ENCODE measurements around the gene FMN2.

The FMN2 gene

GRCh38 chr1:240111558-240111957 lies 19.9 kb downstream of the FMN2 start:
- Histone ChIP-seq H3K36me3 (ENCODE audit: low read length) (no peaks in the 10 kb centered on the region), H3K27ac (ENCODE audit: low read depth, low read length) (no peak overlapping the region), H3K4me3 (ENCODE audit: insufficient read depth, low read length, poor library complexity, severe bottlenecking) (no peak overlapping the region), H2AFZ (ENCODE audit: low read depth, low read length, severe bottlenecking) (no peak overlapping the region), H3K4me2 (ENCODE audit: low read depth, low read length, poor library complexity, severe bottlenecking) (no peak overlapping the region), H3K27me3 (ENCODE audit: low read length) (no peaks in the 10 kb centered on the region), H3K9me2 (replicated peaks; ENCODE audit: insufficient read depth, low read length) (no peaks in the 10 kb centered on the region), H4K20me1 (ENCODE audit: low read depth, low read length) (no peaks in the 10 kb centered on the region), H3K9me3 (ENCODE audit: insufficient read depth, low read length) (no peaks in the 10 kb centered on the region), H3K9ac (ENCODE audit: low read length) (no peak overlapping the region), H3F3A (ENCODE audit: insufficient read depth) (no peaks in the 10 kb centered on the region), H3K79me2 (ENCODE audit: insufficient read depth, low read length) (no peaks in the 10 kb centered on the region)
- TF ChIP-seq CTCF (IDR thresholded peaks at IDR 0.05; ENCODE audit: insufficient read depth, low read length, poor library complexity, severe bottlenecking), result no peak
- no peak for TF ChIP-seq EZH2phosphoT487 (conservative IDR thresholded peaks at IDR 0.05; ENCODE audit: low read length)

- Histone ChIP-seq H3K36me3 (ENCODE audit: low read length) (no peaks in the 10 kb centered on the region), H2AFZ (ENCODE audit: low read depth, low read length, severe bottlenecking) (no peak overlapping the region), H3K9me3 (ENCODE audit: insufficient read depth, low read length) (no peaks in the 10 kb centered on the region), H3F3A (ENCODE audit: insufficient read depth) (no peaks in the 10 kb centered on the region), H4K20me1 (ENCODE audit: low read depth, low read length) (no peaks in the 10 kb centered on the region), H3K4me2 (ENCODE audit: low read depth, low read length, poor library complexity, severe bottlenecking) (no peak overlapping the region), H3K27ac (ENCODE audit: low read depth, low read length) (no peak overlapping the region), H3K9me2 (replicated peaks; ENCODE audit: insufficient read depth, low read length) (no peaks in the 10 kb centered on the region), H3K27me3 (ENCODE audit: low read length) (no peaks in the 10 kb centered on the region), H3K79me2 (ENCODE audit: insufficient read depth, low read length) (no peaks in the 10 kb centered on the region), H3K4me3 (ENCODE audit: insufficient read depth, low read length, poor library complexity, severe bottlenecking) (no peak overlapping the region), H3K9ac (ENCODE audit: low read length) (no peak overlapping the region)
- TF ChIP-seq EZH2phosphoT487 (conservative IDR thresholded peaks at IDR 0.05; ENCODE audit: low read length) (no peak), CTCF (IDR thresholded peaks at IDR 0.05; ENCODE audit: insufficient read depth, low read length, poor library complexity, severe bottlenecking) (no peak)
Measured at GRCh38 chr1:240114222-240114621, 22.5 kb downstream of the FMN2 start.

GRCh38 chr1:240115831-240116230 lies 24.1 kb downstream of the FMN2 start:
- Histone ChIP-seq H3K9me2 (replicated peaks; ENCODE audit: insufficient read depth, low read length) (no peaks in the 10 kb centered on the region), H3K79me2 (ENCODE audit: insufficient read depth, low read length) (no peaks in the 10 kb centered on the region), H4K20me1 (ENCODE audit: low read depth, low read length) (no peaks in the 10 kb centered on the region), H3K27ac (ENCODE audit: low read depth, low read length) (no peak overlapping the region), H3K4me3 (ENCODE audit: insufficient read depth, low read length, poor library complexity, severe bottlenecking) (no peak overlapping the region), H3K9ac (ENCODE audit: low read length) (no peak overlapping the region), H3K36me3 (ENCODE audit: low read length) (no peaks in the 10 kb centered on the region), H3K27me3 (ENCODE audit: low read length) (no peaks in the 10 kb centered on the region), H3K4me2 (ENCODE audit: low read depth, low read length, poor library complexity, severe bottlenecking) (no peak overlapping the region), H3K9me3 (ENCODE audit: insufficient read depth, low read length) (no peaks in the 10 kb centered on the region), H3F3A (ENCODE audit: insufficient read depth) (no peaks in the 10 kb centered on the region), H2AFZ (ENCODE audit: low read depth, low read length, severe bottlenecking) (no peak overlapping the region)
- TF ChIP-seq CTCF (IDR thresholded peaks at IDR 0.05; ENCODE audit: insufficient read depth, low read length, poor library complexity, severe bottlenecking), result no peak
- no peak for TF ChIP-seq EZH2phosphoT487 (conservative IDR thresholded peaks at IDR 0.05; ENCODE audit: low read length)

All from SU-DHL-6 (cell line).